Testis (tissue), 3 donors: ENCODE measurements around the gene ATP2A1. TPM values are rescaled to one million over a fixed set of nuclear protein-coding genes. Genes with fewer than 3 reads are reported as not detected.

ENCODE experiments used
- DNase-seq: peaks from one replicate; pipeline ENCODE4 v3.0.0-alpha.2; 2019
- H3K27ac ChIP-seq, 2 donors: fragments of 200-600 bp; sonication (generic); one replicate each; pipeline ENCODE4 v1.5.1; 2019
- H3K27me3 ChIP-seq: fragments of 200-600 bp; sonication (generic); one replicate; pipeline ENCODE4 v1.5.1; 2019
- H3K36me3 ChIP-seq: fragments of 200-600 bp; sonication (generic); one replicate; pipeline ENCODE4 v1.5.1; 2017; ENCODE audit warnings: low read depth; ENCODE audit errors: missing control alignments
- H3K4me1 ChIP-seq: fragments of 200-600 bp; sonication (generic); one replicate; pipeline ENCODE4 v1.5.1; 2019
- H3K4me3 ChIP-seq, 2 donors: fragments of 200-600 bp; sonication (generic); one replicate each; pipeline ENCODE4 v1.5.1; 2017 to 2019
- H3K9me3 ChIP-seq: fragments of 200-600 bp; sonication (generic); one replicate; pipeline ENCODE4 v1.5.1; 2017
- POLR2A ChIP-seq: fragments of 450-650 bp; IDR thresholded peaks from one replicate; pipeline ENCODE4 v1.6.1; 2017; ENCODE audit warnings: antibody characterized with exemption, mild to moderate bottlenecking, moderate library complexity
- WGBS, 2 donors: methylation state at CpG; one replicate each; pipeline ENCODE4 v1.1.5; 2018; 5-methylcytosine and 5-hydroxymethylcytosine counted together
- intact Hi-C: fragments of 100-400 bp; cut with DNase I; formaldehyde crosslinking; loops from one replicate; pipeline ENCODE4 v1.15.1; 2023; ENCODE audit warnings: low total_unique reads
- polyA plus RNA-seq: library from polyadenylated mRNA; stranded (reverse); fragments of 350-450 nt; fragmentation: Illumina TruSeq; extraction: RNeasy Lipid Tissue Mini Kit (QIAGEN cat#74804); gene quantifications from one replicate; pipeline ENCODE4 v1.2.3, GENCODE V29; 2014; ENCODE audit warnings: low read depth, low replicate concordance; ENCODE audit not compliant: insufficient read depth
- total RNA-seq, 2 donors: library from RNA; depleted of rRNA; stranded (reverse); fragments of >200 nt; gene quantifications; one replicate each; pipeline ENCODE4 v1.2.3, GENCODE V29; 2016
- TF ChIP-seq, protein P1 (sequence below), 3 experiments: fragments of 450-650 bp in 2 of 3; fragments of 200-600 bp in 1 of 3; sonication (generic) in 1 of 3; IDR thresholded peaks; one replicate each; pipeline ENCODE4 v1.5.1; 2016 to 2019; ENCODE audit warnings: antibody characterized with exemption in 3 of 3, mild to moderate bottlenecking in 2 of 3, moderate library complexity in 1 of 3

ATP2A1 gene
- total and polyA plus RNA-seq, 3 donors from 2014 or later, result 9.1 to 17.3 (median 12.2) TPM

DNA sequence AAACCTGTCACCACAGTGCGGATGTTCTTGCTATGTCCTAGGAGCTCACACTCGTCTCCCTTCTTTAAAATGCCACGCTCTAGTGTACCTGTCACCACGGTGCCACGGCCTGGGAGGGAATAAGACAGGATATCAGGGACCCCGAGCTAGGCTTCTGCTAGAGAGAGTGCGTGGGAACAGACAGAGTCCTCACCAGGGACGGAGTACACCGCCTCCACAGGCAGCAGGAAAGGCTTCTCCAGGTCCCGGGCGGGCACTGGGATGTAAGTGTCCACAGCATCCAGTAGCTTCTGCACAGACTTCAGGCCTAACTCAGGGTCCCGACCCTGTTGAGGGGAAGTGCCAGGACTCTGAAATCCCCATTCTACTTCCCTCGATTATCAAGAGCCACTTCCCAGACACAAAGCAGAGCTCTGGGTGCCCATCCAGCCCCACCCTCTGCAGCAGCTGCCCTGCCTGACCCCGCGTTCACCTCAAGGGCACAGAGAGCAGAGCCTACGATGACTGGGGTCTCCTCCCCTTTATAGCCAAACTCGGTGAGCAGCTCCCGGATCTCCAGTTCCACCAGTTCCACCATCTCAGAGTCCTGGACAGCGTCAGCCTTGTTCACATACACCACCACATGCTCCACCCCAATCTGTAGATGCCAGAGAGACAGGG, 33.9 kb upstream of the ATP2A1 start:
- TF ChIP-seq POLR2A, result no peak
- TF ChIP-seq, protein P1, sequence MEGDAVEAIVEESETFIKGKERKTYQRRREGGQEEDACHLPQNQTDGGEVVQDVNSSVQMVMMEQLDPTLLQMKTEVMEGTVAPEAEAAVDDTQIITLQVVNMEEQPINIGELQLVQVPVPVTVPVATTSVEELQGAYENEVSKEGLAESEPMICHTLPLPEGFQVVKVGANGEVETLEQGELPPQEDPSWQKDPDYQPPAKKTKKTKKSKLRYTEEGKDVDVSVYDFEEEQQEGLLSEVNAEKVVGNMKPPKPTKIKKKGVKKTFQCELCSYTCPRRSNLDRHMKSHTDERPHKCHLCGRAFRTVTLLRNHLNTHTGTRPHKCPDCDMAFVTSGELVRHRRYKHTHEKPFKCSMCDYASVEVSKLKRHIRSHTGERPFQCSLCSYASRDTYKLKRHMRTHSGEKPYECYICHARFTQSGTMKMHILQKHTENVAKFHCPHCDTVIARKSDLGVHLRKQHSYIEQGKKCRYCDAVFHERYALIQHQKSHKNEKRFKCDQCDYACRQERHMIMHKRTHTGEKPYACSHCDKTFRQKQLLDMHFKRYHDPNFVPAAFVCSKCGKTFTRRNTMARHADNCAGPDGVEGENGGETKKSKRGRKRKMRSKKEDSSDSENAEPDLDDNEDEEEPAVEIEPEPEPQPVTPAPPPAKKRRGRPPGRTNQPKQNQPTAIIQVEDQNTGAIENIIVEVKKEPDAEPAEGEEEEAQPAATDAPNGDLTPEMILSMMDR (IDR thresholded peaks at IDR 0.05), result no peak
- WGBS, 2 donors, result 87 to 88% methylated on average over 19 of the region's 19 CpGs
- H3K36me3 ChIP-seq, result no peaks in the 10 kb centered on the region

DNA sequence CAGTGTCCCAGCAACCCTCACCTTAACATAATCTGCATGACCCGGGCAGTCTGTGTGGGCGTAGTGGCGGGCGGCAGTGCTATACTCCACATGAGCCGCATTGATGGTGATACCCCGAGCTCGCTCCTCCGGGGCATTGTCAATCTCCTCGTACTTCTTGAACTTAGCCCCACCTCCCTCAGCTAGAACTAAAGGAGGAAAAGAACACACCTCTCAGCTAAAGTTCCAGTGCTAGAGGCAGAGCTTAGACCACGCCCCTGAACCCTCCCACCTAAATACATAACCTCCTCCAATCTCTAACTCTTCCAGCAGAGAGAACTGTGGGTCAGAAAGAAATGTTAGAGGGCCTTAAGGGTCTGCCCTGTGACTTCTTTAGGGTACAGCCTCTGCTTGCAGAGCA, 33.0 kb upstream of the ATP2A1 start:
- peaks cover 13% of the 10 kb centered on the region for H3K4me1 ChIP-seq

More for the DNA sequence above, 33.9 kb upstream of the ATP2A1 start:
- H3K4me3 ChIP-seq, result no peak overlapping the region
- H3K9me3 ChIP-seq, result no peaks in the 10 kb centered on the region
- no peaks in the 10 kb centered on the region for H3K27me3 ChIP-seq
- no peak for DNase-seq
- H3K4me1 ChIP-seq, result peaks cover 13% of the 10 kb centered on the region
- H3K27ac ChIP-seq, result no peak overlapping the region
- intact Hi-C loops, result no loop called here

DNA sequence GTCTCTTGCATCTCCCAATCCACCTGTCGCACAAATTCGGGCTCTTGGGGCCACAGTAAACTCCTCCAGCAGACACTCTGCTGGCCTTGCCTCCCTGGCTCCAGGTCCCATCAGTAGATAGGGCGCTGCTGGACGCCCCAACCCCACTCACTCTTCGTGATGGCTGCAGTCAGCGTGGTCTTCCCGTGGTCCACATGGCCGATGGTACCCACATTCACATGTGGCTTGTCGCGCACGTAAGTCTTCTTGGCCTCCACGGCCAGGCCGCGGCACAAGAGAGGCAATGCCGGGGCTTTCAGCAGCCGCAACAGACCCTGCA, 32.6 kb upstream of the ATP2A1 start:
- 0 to 2% methylated on average over 8 to 16 of the region's 16 CpGs for WGBS, 2 donors
- peaks cover 13% of the 10 kb centered on the region for H3K4me1 ChIP-seq
- no peaks in the 10 kb centered on the region for H3K9me3 ChIP-seq
- H3K27me3 ChIP-seq, result no peaks in the 10 kb centered on the region
- peak overlapping the region; percentile 80 to 90 for H3K4me3 ChIP-seq
- no peaks in the 10 kb centered on the region for H3K36me3 ChIP-seq
- no peak for DNase-seq
- peak overlapping the region; percentile 74 to 81 for H3K27ac ChIP-seq
- TF ChIP-seq, protein P1 (IDR thresholded peaks at IDR 0.05), result no peak
- TF ChIP-seq POLR2A, result no peak
- intact Hi-C loops, result no loop called here

More for the DNA sequence above, 33.0 kb upstream of the ATP2A1 start:
- H3K36me3 ChIP-seq, result no peaks in the 10 kb centered on the region
- peak overlapping the region; percentile 80 to 90 for H3K4me3 ChIP-seq
- TF ChIP-seq POLR2A, result no peak
- TF ChIP-seq, protein P1 (IDR thresholded peaks at IDR 0.05), result no peak
- no peaks in the 10 kb centered on the region for H3K9me3 ChIP-seq
- intact Hi-C loops, result no loop called here
- H3K27ac ChIP-seq, result peak overlapping the region in 1 of 2 donors; percentile 74
- H3K27me3 ChIP-seq, result no peaks in the 10 kb centered on the region
- WGBS, 2 donors, result 27 to 31% methylated on average over 10 of the region's 10 CpGs
- DNase-seq, result peak; percentile 51

DNA sequence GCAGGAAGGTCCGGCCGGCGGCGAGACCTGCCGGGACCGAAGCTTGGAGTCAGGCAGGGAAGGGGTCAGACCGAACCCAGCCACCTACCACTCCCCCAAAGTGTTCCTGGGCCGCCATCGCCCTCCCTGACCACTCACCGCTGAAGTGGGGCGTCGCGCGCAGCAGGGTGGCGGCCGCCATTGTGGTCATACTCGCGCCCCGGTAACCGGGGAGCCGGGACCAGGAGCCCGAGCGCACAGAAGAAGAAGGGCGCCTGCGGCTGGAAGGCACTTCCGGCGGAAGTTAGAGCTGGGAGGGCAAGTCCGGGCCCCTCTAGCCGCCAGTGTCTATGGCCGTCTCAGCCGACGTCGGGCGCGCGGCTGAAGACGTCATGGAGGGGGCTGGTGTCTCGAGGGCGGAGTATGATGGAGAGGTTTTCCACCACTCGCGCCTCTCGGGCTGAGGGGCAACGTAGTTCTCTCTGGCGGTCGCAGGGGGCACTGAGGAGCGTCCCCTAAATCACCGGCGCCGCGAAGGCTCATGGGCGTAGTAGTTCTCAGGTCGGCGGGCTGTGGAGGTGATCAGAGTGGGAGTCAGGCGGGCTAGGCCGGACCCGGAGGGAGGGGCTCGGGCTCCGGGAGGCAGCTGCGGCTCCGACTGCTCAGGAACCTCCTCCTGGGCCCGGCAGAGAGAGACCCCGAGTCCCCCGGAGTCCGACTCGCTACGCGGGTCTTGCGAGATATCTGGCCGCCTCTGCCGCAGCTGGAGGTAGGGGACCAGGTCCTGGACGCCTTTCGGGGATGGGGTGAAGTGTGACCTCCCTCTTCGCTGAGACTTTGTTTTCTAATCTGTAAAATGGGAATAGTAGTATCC, 32.0 kb upstream of the ATP2A1 start, which contains the start of gene TUFM:
TSS of gene TUFM (minus strand) at position 269 of the 853 bp plus-strand sequence. CDS start at position 190, 79 bp downstream.
- peak within 1 kb of the TSS; percentile 74 to 81 for H3K27ac ChIP-seq
- peaks cover 13% of the 10 kb centered on the region for H3K4me1 ChIP-seq
- WGBS, 2 donors, result 0 to 1% methylated on average over 27 to 73 of the region's 73 CpGs
- no peaks in the 10 kb centered on the region for H3K27me3 ChIP-seq
- peak within 1 kb of the TSS; percentile 80 to 90 for H3K4me3 ChIP-seq
- intact Hi-C loops, result no loop called here
- TF ChIP-seq, protein P1 (IDR thresholded peaks at IDR 0.05), result peak; percentile 48 to 74 (median 57)
- peak; percentile 27 for TF ChIP-seq POLR2A
- no peaks in the 10 kb centered on the region for H3K36me3 ChIP-seq
- no peaks in the 10 kb centered on the region for H3K9me3 ChIP-seq
- peak; percentile 99 for DNase-seq
